Neural crest cell (in vitro differentiated cells): ENCODE results near the gene CAP1. TPM values are rescaled to one million over a fixed set of nuclear protein-coding genes. Genes with fewer than 3 reads are reported as not detected.
A peak's percentile ranks its signal among the peaks of the same experiment; 100 is the strongest.

Experiments
- DNase-seq: peaks from one replicate; pipeline ENCODE4 v3.0.0; 2021; ENCODE audit warnings: low read depth, mixed read lengths, low spot score
- H3K27ac Mint-ChIP-seq: one replicate; pipeline ENCODE4 v1.8.0; 2021; ENCODE audit warnings: mild to moderate bottlenecking, mixed read lengths; ENCODE audit not compliant: unreplicated experiment
- H3K27me3 Mint-ChIP-seq: 2 replicates; pipeline ENCODE4 v1.8.0; 2021; ENCODE audit warnings: low read depth, mild to moderate bottlenecking, mixed read lengths
- H3K36me3 Mint-ChIP-seq: 2 replicates; pipeline ENCODE4 v1.8.0; 2021; ENCODE audit warnings: low read depth, mild to moderate bottlenecking, mixed read lengths
- H3K4me1 Mint-ChIP-seq: 2 replicates; pipeline ENCODE4 v1.8.0; 2021; ENCODE audit warnings: mixed read lengths
- H3K4me3 Mint-ChIP-seq: one replicate; pipeline ENCODE4 v1.8.0; 2021; ENCODE audit warnings: mild to moderate bottlenecking, mixed read lengths
- H3K9me3 Mint-ChIP-seq: 2 replicates; pipeline ENCODE4 v1.8.0; 2021; ENCODE audit warnings: mixed read lengths
- CTCF ChIP-seq: fragments of 200-600 bp; sonication (generic); conservative IDR thresholded peaks from 2 replicates; pipeline ENCODE4 v1.5.0; 2021; ENCODE audit warnings: antibody characterized with exemption, mild to moderate bottlenecking
- total RNA-seq: library from RNA; stranded (reverse); gene quantifications from 2 replicates; pipeline ENCODE4 v1.2.1, GENCODE V29; 2021

The CAP1 gene
- total RNA-seq, 1 donor from 2014 or later = 213 TPM

GRCh38 chr1:40047276-40047675 is 6.7 kb downstream of the CAP1 start:
- Mint-ChIP-seq H3K9me3 (no peaks in the 10 kb centered on the region), H3K27ac (no peak overlapping the region), H3K27me3 (no peaks in the 10 kb centered on the region), H3K4me3 (peak overlapping the region; percentile 46), H3K36me3 (no peaks in the 10 kb centered on the region), H3K4me1 (peaks cover 37% of the 10 kb centered on the region)
- no peak for DNase-seq
- no peak for TF ChIP-seq CTCF

DNA sequence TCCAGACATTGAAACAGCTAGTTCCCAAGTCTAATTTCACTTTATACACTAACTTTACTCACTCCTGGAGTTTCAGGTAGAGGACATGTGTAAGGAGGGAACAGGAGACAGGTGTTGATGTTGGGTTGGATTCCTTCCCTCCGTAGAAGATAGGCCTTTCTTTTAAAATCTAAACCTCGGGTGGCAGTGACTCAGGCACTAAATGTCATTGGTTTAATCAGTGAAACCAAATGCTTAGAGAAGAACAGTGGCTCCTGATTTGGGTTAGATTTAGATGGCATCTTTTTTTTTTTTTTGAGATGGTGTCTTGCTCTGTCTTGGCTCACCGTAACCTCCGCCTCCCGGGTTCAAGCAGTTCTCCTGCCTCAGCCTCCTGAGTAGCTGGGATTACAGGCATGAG is 7.2 kb downstream of the CAP1 start:
- no peak for DNase-seq
- no peak overlapping the region for H3K4me3 Mint-ChIP-seq
- H3K4me1 Mint-ChIP-seq = peaks cover 32% of the 10 kb centered on the region
- H3K9me3 Mint-ChIP-seq = no peaks in the 10 kb centered on the region
- no peak for TF ChIP-seq CTCF
- H3K36me3 Mint-ChIP-seq = no peaks in the 10 kb centered on the region
- H3K27ac Mint-ChIP-seq = no peak overlapping the region
- H3K27me3 Mint-ChIP-seq = no peaks in the 10 kb centered on the region

GRCh38 chr1:40049725-40050124 is 9.2 kb downstream of the CAP1 start:
- Mint-ChIP-seq H3K9me3 (no peaks in the 10 kb centered on the region), H3K27me3 (no peaks in the 10 kb centered on the region), H3K27ac (peak overlapping the region; percentile 38), H3K4me3 (no peak overlapping the region), H3K4me1 (peaks cover 23% of the 10 kb centered on the region), H3K36me3 (no peaks in the 10 kb centered on the region)
- no peak for TF ChIP-seq CTCF
- DNase-seq = no peak

DNA sequence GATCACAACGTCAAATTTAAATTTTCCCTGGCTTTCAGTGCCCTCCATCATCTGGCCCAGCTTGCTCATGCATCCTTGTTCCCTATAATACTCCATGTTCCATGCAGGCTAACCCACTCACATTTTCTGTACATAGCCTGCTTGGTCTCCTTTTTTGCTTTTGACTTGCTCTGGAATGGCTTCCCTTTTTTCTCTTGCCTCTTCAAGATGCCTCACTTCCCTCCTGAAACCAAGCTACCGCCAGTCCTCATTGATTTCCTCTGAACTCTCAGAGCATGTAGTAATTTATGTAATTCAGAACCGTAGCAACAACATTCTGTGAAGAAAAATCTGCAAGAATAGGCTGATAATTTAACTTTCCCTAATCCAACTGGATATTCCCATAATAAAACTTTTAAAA is 10.3 kb downstream of the CAP1 start:
- Mint-ChIP-seq H3K9me3 (no peaks in the 10 kb centered on the region), H3K4me3 (no peak overlapping the region), H3K27me3 (no peaks in the 10 kb centered on the region), H3K36me3 (no peaks in the 10 kb centered on the region), H3K27ac (peak overlapping the region; percentile 93), H3K4me1 (peaks cover 19% of the 10 kb centered on the region)
- no peak for TF ChIP-seq CTCF
- DNase-seq = no peak

- H3K27me3 Mint-ChIP-seq = no peaks in the 10 kb centered on the region
- no peak for DNase-seq
- peaks cover 34% of the 10 kb centered on the region for H3K4me1 Mint-ChIP-seq
- no peak overlapping the region for H3K4me3 Mint-ChIP-seq
- TF ChIP-seq CTCF = no peak
- H3K9me3 Mint-ChIP-seq = no peaks in the 10 kb centered on the region
- no peaks in the 10 kb centered on the region for H3K36me3 Mint-ChIP-seq
- H3K27ac Mint-ChIP-seq = no peak overlapping the region
Measured at GRCh38 chr1:40053138-40053887, 12.8 kb downstream of the CAP1 start.
